ENCODE data around the gene ACOT13.
"Not testable (repeated sequence)": the region's sequence is repeated elsewhere in the genome, so short reads cannot be mapped to it uniquely, and the experiment has no call there.

The ACOT13 gene

DNA sequence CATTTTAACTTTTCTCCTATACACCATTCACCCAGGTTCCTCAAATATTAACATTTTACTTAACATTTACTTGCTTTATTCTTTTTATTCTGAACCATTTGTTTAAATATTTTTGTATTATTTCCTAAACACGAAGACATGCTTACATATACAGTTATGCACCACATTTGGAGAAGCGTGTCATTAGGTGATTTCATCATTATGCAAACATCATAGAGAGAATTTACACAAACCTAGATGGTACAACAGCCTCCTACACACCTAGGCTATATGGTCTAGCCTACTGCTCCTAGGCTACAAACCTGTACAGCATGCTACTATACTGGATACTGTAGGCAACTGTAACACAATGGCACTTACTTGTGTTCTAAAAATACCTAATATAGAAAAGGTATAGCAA is 6.8 kb upstream of the ACOT13 start:
- H3K9me3 ChIP-seq (ENCODE audit: control insufficient read depth, low read length): no peaks in the 10 kb centered on the region
- no peak for DNase-seq
- no peaks in the 10 kb centered on the region for H3K4me1 ChIP-seq (ENCODE audit: control insufficient read depth, insufficient read depth, low read length, poor library complexity, severe bottlenecking)
- H3K36me3 ChIP-seq (ENCODE audit: control insufficient read depth, insufficient read depth, low read length): peaks cover 11% of the 10 kb centered on the region
- H3K27ac ChIP-seq (ENCODE audit: insufficient read depth, low read length, poor library complexity, severe bottlenecking): no peak overlapping the region
- H3K27me3 ChIP-seq (replicated peaks; ENCODE audit: control insufficient read depth, insufficient read depth, low read length, poor library complexity, severe bottlenecking): no peaks in the 10 kb centered on the region
- no peak overlapping the region for H3K4me3 ChIP-seq (ENCODE audit: insufficient read depth, low read depth, low read length, poor library complexity, severe bottlenecking)

DNA sequence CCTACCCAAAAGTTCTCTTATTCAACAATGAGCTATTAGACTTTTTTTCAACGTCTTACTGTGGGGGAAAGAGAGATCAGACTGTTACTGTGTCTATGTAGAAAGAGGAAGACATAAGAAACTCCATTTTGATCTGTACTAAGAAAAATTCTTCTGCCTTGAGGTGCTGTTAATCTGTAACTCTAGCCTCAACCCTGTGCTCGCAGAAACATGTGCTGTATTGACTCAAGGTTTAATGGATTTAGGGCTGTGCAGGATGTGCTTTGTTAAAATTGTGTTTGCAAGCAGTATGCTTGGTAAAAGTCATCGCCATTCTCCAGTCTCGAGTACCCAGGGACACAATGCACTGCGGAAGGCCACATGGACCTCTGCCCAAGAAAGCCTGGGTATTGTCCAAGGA is 5.1 kb upstream of the ACOT13 start:
- not testable (repeated sequence) for H3K27me3 ChIP-seq (replicated peaks; ENCODE audit: control insufficient read depth, insufficient read depth, low read length, poor library complexity, severe bottlenecking); H3K4me1 ChIP-seq (ENCODE audit: control insufficient read depth, insufficient read depth, low read length, poor library complexity, severe bottlenecking); DNase-seq; H3K9me3 ChIP-seq (ENCODE audit: control insufficient read depth, low read length); H3K27ac ChIP-seq (ENCODE audit: insufficient read depth, low read length, poor library complexity, severe bottlenecking); H3K4me3 ChIP-seq (ENCODE audit: insufficient read depth, low read depth, low read length, poor library complexity, severe bottlenecking)
- peaks cover 11% of the 10 kb centered on the region for H3K36me3 ChIP-seq (ENCODE audit: control insufficient read depth, insufficient read depth, low read length)

DNA sequence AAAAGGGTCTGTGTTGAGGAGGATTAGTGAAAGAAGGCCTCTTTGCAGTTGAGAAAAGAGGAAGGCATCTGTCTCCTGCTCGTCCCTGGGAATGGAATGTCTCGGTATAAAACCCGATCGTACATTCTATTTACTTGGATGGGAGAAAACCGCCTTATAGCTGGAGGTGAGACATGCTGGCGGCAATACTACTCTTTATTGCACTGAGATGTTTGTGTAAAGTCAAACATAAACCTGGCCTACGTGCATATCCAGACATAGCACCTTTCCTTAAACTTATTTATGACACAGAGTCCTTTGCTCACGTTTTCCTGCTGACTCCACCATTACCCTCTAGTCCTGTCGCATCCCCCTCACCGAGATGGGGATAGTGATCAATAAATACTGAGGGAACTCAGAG is 4.6 kb upstream of the ACOT13 start:
- peaks cover 11% of the 10 kb centered on the region for H3K36me3 ChIP-seq (ENCODE audit: control insufficient read depth, insufficient read depth, low read length)
- H3K9me3 ChIP-seq (ENCODE audit: control insufficient read depth, low read length): no peaks in the 10 kb centered on the region
- no peak for DNase-seq
- no peak overlapping the region for H3K4me3 ChIP-seq (ENCODE audit: insufficient read depth, low read depth, low read length, poor library complexity, severe bottlenecking)
- no peaks in the 10 kb centered on the region for H3K4me1 ChIP-seq (ENCODE audit: control insufficient read depth, insufficient read depth, low read length, poor library complexity, severe bottlenecking)
- no peak overlapping the region for H3K27ac ChIP-seq (ENCODE audit: insufficient read depth, low read length, poor library complexity, severe bottlenecking)
- H3K27me3 ChIP-seq (replicated peaks; ENCODE audit: control insufficient read depth, insufficient read depth, low read length, poor library complexity, severe bottlenecking): no peaks in the 10 kb centered on the region

- no peak for DNase-seq
- H3K4me1 ChIP-seq (ENCODE audit: control insufficient read depth, insufficient read depth, low read length, poor library complexity, severe bottlenecking): peaks cover 7% of the 10 kb centered on the region
- H3K27me3 ChIP-seq (replicated peaks; ENCODE audit: control insufficient read depth, insufficient read depth, low read length, poor library complexity, severe bottlenecking): no peaks in the 10 kb centered on the region
Observed at GRCh38 chr6:24663189-24663588, 3.7 kb upstream of the ACOT13 start.

GRCh38 chr6:24664046-24664987 is 2.6 kb upstream of the ACOT13 start:
- Histone ChIP-seq H3K4me1 (ENCODE audit: control insufficient read depth, insufficient read depth, low read length, poor library complexity, severe bottlenecking) (peaks cover 10% of the 10 kb centered on the region), H3K9me3 (ENCODE audit: control insufficient read depth, low read length) (no peaks in the 10 kb centered on the region), H3K36me3 (ENCODE audit: control insufficient read depth, insufficient read depth, low read length) (peaks cover 7% of the 10 kb centered on the region), H3K4me3 (ENCODE audit: insufficient read depth, low read depth, low read length, poor library complexity, severe bottlenecking) (no peak overlapping the region), H3K27ac (ENCODE audit: insufficient read depth, low read length, poor library complexity, severe bottlenecking) (no peak overlapping the region), H3K27me3 (replicated peaks; ENCODE audit: control insufficient read depth, insufficient read depth, low read length, poor library complexity, severe bottlenecking) (no peaks in the 10 kb centered on the region)
- DNase-seq: no peak

More at GRCh38 chr6:24663189-24663588, 3.7 kb upstream of the ACOT13 start:
- H3K9me3 ChIP-seq (ENCODE audit: control insufficient read depth, low read length): no peaks in the 10 kb centered on the region
- no peak overlapping the region for H3K4me3 ChIP-seq (ENCODE audit: insufficient read depth, low read depth, low read length, poor library complexity, severe bottlenecking)
- peaks cover 11% of the 10 kb centered on the region for H3K36me3 ChIP-seq (ENCODE audit: control insufficient read depth, insufficient read depth, low read length)
- H3K27ac ChIP-seq (ENCODE audit: insufficient read depth, low read length, poor library complexity, severe bottlenecking): no peak overlapping the region

GRCh38 chr6:24666097-24666640 is 708 bp upstream of the ACOT13 start:
- H3K27me3 ChIP-seq (replicated peaks; ENCODE audit: control insufficient read depth, insufficient read depth, low read length, poor library complexity, severe bottlenecking): no peaks in the 10 kb centered on the region
- H3K9me3 ChIP-seq (ENCODE audit: control insufficient read depth, low read length): no peaks in the 10 kb centered on the region
- H3K36me3 ChIP-seq (ENCODE audit: control insufficient read depth, insufficient read depth, low read length): peaks cover 7% of the 10 kb centered on the region
- H3K4me1 ChIP-seq (ENCODE audit: control insufficient read depth, insufficient read depth, low read length, poor library complexity, severe bottlenecking): peaks cover 10% of the 10 kb centered on the region
- H3K27ac ChIP-seq (ENCODE audit: insufficient read depth, low read length, poor library complexity, severe bottlenecking): peak overlapping the region; percentile 84
- DNase-seq: no peak
- H3K4me3 ChIP-seq (ENCODE audit: insufficient read depth, low read depth, low read length, poor library complexity, severe bottlenecking): peak overlapping the region; percentile 83

- Histone ChIP-seq H3K4me3 (ENCODE audit: insufficient read depth, low read depth, low read length, poor library complexity, severe bottlenecking) (peak overlapping the region; percentile 83), H3K36me3 (ENCODE audit: control insufficient read depth, insufficient read depth, low read length) (peaks cover 7% of the 10 kb centered on the region), H3K9me3 (ENCODE audit: control insufficient read depth, low read length) (no peaks in the 10 kb centered on the region), H3K27me3 (replicated peaks; ENCODE audit: control insufficient read depth, insufficient read depth, low read length, poor library complexity, severe bottlenecking) (no peaks in the 10 kb centered on the region), H3K4me1 (ENCODE audit: control insufficient read depth, insufficient read depth, low read length, poor library complexity, severe bottlenecking) (peaks cover 10% of the 10 kb centered on the region), H3K27ac (ENCODE audit: insufficient read depth, low read length, poor library complexity, severe bottlenecking) (peak overlapping the region; percentile 80)
- no peak for DNase-seq
Observed at GRCh38 chr6:24667378-24667803, 514 bp downstream of the ACOT13 start.

- DNase-seq; H3K27ac ChIP-seq (ENCODE audit: insufficient read depth, low read length, poor library complexity, severe bottlenecking); H3K4me3 ChIP-seq (ENCODE audit: insufficient read depth, low read depth, low read length, poor library complexity, severe bottlenecking); H3K27me3 ChIP-seq (replicated peaks; ENCODE audit: control insufficient read depth, insufficient read depth, low read length, poor library complexity, severe bottlenecking); H3K36me3 ChIP-seq (ENCODE audit: control insufficient read depth, insufficient read depth, low read length); H3K9me3 ChIP-seq (ENCODE audit: control insufficient read depth, low read length): not testable (repeated sequence)
- peaks cover 10% of the 10 kb centered on the region for H3K4me1 ChIP-seq (ENCODE audit: control insufficient read depth, insufficient read depth, low read length, poor library complexity, severe bottlenecking)
Observed at GRCh38 chr6:24668066-24668996, 1.5 kb downstream of the ACOT13 start.

- Histone ChIP-seq H3K36me3 (ENCODE audit: control insufficient read depth, insufficient read depth, low read length) (no peaks in the 10 kb centered on the region), H3K9me3 (ENCODE audit: control insufficient read depth, low read length) (no peaks in the 10 kb centered on the region), H3K4me1 (ENCODE audit: control insufficient read depth, insufficient read depth, low read length, poor library complexity, severe bottlenecking) (peaks cover 10% of the 10 kb centered on the region), H3K27me3 (replicated peaks; ENCODE audit: control insufficient read depth, insufficient read depth, low read length, poor library complexity, severe bottlenecking) (no peaks in the 10 kb centered on the region), H3K27ac (ENCODE audit: insufficient read depth, low read length, poor library complexity, severe bottlenecking) (no peak overlapping the region), H3K4me3 (ENCODE audit: insufficient read depth, low read depth, low read length, poor library complexity, severe bottlenecking) (no peak overlapping the region)
- DNase-seq: no peak
Observed at GRCh38 chr6:24668997-24669361, 2.1 kb downstream of the ACOT13 start.
